GM03348 (cell line): ENCODE measurements around the gene GDI1.

Experiments used
- DNase-seq: peaks from one replicate; pipeline ENCODE4 v3.0.0; 2012; ENCODE audit warnings: low spot score

The GDI1 gene

GRCh38 chrX:154481911-154482601, 45.1 kb downstream of the GDI1 start:
- no peak for DNase-seq

- DNase-seq: no peak
Observed at GRCh38 chrX:154482786-154483185, 45.8 kb downstream of the GDI1 start.

GRCh38 chrX:154483325-154483724, 46.4 kb downstream of the GDI1 start:
- DNase-seq: no peak

- DNase-seq: no peak
Observed at GRCh38 chrX:154484255-154485149, 47.5 kb downstream of the GDI1 start.

- DNase-seq: no peak
Observed at GRCh38 chrX:154485150-154486051, 48.4 kb downstream of the GDI1 start.

- DNase-seq: peak; percentile 29
Observed at GRCh38 chrX:154486052-154486395, 49.1 kb downstream of the GDI1 start.

- peak; percentile 87 for DNase-seq
Observed at GRCh38 chrX:154486396-154487207, 49.6 kb downstream of the GDI1 start, which contains the start of gene UBL4A. UBL4A (minus strand) TSS chrX:154486615; CDS start chrX:154486584, 31 bp downstream.

GRCh38 chrX:154487518-154488290, 50.8 kb downstream of the GDI1 start:
- no peak for DNase-seq

- DNase-seq: no peak
Observed at GRCh38 chrX:154488336-154489075, 51.6 kb downstream of the GDI1 start.

GRCh38 chrX:154489182-154489581, 52.2 kb downstream of the GDI1 start:
- DNase-seq: no peak

- DNase-seq: peak; percentile 50
Observed at GRCh38 chrX:154490021-154490413, 53.1 kb downstream of the GDI1 start.

- DNase-seq: peak; percentile 95
Observed at GRCh38 chrX:154490414-154491083, 53.6 kb downstream of the GDI1 start, which contains the start of gene SLC10A3. SLC10A3 (minus strand) TSS chrX:154490629; CDS start chrX:154488940, 1,689 bp downstream.
